Measurements from ENCODE around the gene FAM3B. TPM values are rescaled to one million over a fixed set of nuclear protein-coding genes. Genes with fewer than 3 reads are reported as not detected.
"Not testable (repeated sequence)": the region's sequence is repeated elsewhere in the genome, so short reads cannot be mapped to it uniquely, and the experiment has no call there.

The FAM3B gene
- total RNA-seq, 2 donors from 2014 or later: not detected

DNA sequence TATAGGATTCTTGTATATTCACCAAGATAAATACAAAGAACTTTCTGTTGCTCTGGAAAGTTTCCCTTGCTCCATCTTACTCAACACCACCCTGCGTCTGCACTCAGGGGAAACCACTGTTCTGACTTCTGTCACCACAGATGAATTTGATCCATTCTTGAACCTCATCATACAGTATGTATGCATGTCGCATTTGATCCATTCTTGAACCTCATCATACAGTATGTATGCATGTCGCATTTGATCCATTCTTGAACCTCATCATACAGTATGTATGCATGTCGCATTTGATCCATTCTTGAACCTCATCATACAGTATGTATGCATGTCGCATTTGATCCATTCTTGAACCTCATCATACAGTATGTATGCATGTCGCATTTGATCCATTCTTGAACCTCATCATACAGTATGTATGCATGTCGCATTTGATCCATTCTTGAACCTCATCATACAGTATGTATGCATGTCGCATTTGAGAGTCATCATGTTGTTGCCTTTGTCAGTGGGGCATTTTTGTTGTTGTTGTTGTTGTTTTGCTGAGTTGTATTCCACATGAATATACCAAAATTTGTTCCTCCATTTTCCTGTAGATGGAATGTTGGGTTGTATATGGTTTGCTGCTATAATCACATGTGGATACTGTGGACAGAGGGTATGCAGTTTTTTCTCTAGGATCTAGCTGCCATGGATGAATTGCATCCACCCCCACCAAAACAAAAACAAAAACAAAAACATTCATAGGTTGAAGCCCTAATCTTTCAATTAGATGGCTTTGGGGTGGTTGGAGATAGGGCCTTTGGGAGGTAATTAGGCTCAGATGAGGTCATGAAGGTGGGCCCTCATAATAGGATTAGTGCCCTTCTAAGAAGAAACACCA is 3.1 kb upstream of the FAM3B start:
- ATAC-seq; DNase-seq (ENCODE audit: low spot score in 2 of 2); H3K36me3 Mint-ChIP-seq; H3K27ac Mint-ChIP-seq; H3K9me3 Mint-ChIP-seq: not testable (repeated sequence)

DNA sequence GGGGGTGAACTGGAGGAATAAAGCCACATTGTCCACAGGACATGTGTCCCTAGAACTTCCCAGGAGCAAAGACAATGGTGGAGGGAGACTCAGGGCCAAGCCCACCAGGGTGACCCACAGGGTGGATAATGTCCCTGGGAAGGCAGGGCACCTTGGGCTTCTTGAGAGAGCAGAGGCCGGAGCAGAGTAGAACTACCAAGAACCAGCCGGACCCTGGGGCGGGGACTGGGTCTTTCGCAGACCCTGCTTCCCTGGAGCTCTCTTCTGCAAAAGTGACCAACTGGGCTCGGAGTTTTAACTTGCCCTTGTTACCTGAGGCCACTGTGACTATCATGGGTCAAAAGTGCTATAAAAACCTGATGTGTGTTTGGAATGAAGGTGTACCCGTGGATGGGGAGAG is 875 bp upstream of the FAM3B start:
- Mint-ChIP-seq H3K27ac (no peak overlapping the region), H3K36me3 (no peaks in the 10 kb centered on the region), H3K9me3 (no peaks in the 10 kb centered on the region)
- no peak for DNase-seq (ENCODE audit: low spot score in 2 of 2)
- no peak for ATAC-seq

DNA sequence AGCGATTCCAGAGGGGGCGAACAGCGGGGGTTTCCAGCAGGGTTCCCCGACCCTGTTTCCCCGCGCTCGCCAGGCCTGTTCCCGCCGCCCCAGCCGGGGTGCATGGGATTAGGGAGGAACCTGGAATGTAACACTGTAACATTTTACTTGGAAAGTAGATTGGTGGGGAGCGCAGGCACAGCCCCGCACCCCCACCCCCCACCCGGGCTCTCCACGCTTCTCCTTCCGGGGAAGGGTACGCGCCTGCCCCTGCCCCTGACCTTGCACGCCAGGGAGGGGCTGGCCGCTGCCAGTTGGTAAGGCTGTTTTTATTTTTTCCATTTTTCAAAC is 427 bp downstream of the FAM3B start:
- no peak for ATAC-seq
- no peaks in the 10 kb centered on the region for H3K9me3 Mint-ChIP-seq
- no peaks in the 10 kb centered on the region for H3K36me3 Mint-ChIP-seq

DNA sequence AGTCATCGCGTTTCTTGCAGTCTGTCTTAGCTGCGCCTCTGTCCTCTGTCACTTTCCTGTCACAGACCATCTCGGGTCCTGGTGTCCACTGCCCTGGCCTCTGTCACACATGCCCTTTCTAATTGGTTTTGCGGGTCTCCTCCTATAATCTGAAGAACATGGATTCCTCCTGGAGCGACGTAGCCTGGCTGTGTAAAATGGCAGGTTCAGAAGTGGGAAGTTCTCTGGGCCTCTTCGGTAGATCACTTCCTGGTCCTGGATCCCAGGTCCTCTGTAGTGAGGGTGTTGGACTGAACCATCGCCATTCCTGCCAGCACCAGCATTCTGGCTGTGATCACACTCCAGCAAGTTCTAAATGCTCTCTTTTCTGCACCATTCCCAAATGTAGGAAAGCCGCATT is 857 bp downstream of the FAM3B start:
- no peak for ATAC-seq
- no peak for DNase-seq (ENCODE audit: low spot score in 2 of 2)
- Mint-ChIP-seq H3K27ac (no peak overlapping the region), H3K9me3 (no peaks in the 10 kb centered on the region), H3K36me3 (no peaks in the 10 kb centered on the region)

More for the DNA sequence above, 427 bp downstream of the FAM3B start:
- DNase-seq (ENCODE audit: low spot score in 2 of 2): no peak
- H3K27ac Mint-ChIP-seq: no peak overlapping the region

DNA sequence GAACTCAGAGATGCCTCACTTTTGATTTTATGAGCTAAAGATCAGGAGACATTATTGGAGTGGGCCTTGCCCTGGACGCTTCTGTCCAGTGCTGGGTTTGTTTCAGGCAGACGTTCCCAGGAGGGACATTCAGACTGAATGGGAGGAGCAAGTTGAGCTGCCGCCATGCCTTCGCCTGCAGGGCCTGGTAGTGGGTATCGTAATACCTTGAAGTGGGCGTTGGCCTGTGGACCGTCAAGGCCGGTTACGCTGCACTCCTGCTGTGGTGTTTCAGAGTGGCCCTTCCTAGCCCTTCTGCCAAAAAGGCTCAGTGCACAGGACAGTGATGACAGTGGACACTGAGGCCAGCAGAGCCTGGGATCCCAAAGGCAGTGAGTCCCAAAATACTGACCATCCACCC is 1.6 kb downstream of the FAM3B start:
- Mint-ChIP-seq H3K9me3 (no peaks in the 10 kb centered on the region), H3K36me3 (no peaks in the 10 kb centered on the region), H3K27ac (no peak overlapping the region)
- DNase-seq (ENCODE audit: low spot score in 2 of 2): no peak
- no peak for ATAC-seq

DNA sequence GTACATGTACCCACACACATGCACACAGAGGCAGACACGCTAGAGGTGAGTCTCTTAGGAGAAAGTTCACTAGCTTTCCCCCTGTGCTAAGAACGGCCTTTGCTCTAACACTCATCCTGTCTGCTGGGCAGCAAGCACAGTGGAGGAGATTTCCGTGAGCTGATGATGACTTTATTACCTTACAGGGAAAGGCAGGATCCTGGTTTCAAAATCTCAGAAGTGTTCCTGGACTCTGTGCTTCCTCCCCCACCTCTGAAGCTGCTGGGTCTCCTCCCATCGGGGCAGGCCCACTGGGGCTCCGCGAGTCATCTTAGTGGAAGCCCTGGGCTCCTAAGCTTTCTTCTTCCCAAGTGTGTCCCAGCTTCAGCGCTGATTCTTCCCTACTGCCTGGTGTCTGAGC is 2.7 kb downstream of the FAM3B start:
- Mint-ChIP-seq H3K36me3 (no peaks in the 10 kb centered on the region), H3K9me3 (no peaks in the 10 kb centered on the region), H3K27ac (no peak overlapping the region)
- ATAC-seq: no peak
- DNase-seq (ENCODE audit: low spot score in 2 of 2): no peak

DNA sequence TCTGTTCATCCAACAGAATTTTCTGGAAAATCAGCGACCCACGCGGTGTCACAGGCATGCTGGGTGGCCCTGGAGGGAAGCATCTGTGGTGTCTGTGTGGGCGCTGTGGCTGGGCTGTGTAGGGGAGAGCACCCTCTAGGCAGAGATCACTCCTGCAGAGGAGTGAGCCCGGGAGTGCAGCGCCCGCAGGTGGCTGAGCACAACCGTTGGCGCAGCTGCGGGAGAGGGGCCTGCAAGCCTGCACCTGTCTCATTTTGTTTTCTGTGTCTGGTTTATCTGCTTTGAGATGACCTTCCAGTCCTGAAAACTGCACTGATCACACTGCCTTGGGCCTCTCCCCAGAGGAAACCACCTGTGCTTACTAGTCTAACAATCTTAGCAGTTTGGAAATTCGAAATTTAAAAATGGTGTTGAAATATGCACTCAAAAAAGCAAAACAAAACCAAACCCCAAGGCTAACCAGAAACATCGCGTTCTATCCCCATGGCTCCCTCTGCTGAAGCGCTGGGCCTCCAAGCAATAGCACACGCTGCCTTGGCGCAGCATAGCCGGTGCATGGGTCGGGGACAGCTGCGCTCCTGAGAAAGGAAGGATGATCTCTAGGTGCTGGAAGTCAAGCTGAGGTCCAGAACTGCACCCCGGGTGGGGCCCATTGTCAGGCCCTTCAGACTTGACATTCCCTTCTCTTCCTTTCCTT is 4.8 kb downstream of the FAM3B start:
- H3K9me3 Mint-ChIP-seq: no peaks in the 10 kb centered on the region
- H3K36me3 Mint-ChIP-seq: no peaks in the 10 kb centered on the region
- peak; percentile 55 to 59 for ATAC-seq
- no peak overlapping the region for H3K27ac Mint-ChIP-seq
- no peak for DNase-seq (ENCODE audit: low spot score in 2 of 2)

DNA sequence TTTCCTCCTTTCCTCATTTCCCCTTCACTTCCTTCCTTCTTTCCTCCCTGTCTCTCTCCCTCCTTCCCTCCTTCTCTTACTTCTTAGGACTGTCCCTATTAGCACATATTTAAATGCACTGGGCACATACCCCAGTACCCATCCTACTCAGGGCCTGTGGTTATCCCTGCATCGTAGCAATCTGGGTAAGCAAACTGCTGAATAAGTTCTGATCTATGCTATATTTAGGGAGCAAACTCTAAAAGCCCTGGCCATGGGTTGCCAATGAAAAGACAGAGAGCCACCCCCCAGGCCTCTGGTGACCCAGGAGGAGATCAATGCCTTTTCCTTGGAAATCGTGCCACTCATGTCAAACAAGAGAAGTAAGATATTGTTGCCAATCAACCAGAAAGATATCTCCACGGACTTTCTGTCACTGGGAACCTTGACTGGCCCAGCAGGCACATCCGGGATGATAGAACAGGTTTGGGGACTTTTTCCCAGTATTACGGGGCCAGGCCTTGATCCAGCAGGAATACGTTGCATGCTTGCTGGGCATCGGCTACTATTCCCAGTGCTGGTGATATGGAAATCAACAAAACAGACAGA is 5.4 kb downstream of the FAM3B start:
- DNase-seq (ENCODE audit: low spot score in 2 of 2): no peak
- Mint-ChIP-seq H3K9me3 (no peaks in the 10 kb centered on the region), H3K27ac (peak overlapping the region in 1 of 2 donors; percentile 5), H3K36me3 (no peaks in the 10 kb centered on the region)
- no peak for ATAC-seq

DNA sequence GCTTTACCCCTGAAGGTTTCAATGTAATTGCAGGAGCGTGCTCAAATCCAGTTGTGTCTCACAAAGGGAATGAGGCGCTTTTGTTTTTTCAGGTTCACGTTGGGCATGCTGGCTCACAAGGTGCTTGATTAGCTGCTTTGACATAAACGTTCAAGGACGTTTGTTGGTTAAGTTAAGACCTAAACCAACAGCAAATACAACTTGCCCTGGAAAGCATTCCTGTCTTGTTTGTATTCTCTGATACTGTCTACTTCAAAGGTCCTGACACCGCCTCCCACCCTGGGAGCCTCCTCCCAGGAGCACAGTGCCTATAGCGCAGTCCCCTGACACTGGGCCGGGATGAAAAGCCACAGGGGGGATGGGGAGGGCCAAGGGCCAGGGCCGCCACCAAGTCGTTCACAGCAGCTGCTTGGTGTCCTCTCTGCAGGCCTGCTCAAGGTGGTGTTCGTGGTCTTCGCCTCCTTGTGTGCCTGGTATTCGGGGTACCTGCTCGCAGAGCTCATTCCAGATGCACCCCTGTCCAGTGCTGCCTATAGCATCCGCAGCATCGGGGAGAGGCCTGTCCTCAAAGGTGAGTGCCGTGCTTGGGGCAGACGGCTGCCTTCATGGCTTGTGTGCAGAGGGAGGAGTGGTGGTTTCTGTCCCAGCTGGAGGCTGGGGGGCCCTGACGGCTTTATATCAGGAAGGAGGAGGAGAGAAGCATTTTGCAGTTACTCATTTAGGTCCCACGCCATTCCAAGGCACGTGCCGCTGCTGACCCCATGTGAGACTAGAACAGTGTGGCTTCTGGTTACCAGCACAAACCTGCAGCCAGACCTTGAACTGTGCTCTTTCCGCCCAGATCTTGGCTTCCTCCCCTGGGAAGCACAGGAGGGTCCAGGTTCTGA is 6.1 kb downstream of the FAM3B start:
- Mint-ChIP-seq H3K36me3 (no peaks in the 10 kb centered on the region), H3K27ac (peak overlapping the region in 1 of 2 donors; percentile 63), H3K9me3 (no peaks in the 10 kb centered on the region)
- ATAC-seq: no peak
- no peak for DNase-seq (ENCODE audit: low spot score in 2 of 2)

DNA sequence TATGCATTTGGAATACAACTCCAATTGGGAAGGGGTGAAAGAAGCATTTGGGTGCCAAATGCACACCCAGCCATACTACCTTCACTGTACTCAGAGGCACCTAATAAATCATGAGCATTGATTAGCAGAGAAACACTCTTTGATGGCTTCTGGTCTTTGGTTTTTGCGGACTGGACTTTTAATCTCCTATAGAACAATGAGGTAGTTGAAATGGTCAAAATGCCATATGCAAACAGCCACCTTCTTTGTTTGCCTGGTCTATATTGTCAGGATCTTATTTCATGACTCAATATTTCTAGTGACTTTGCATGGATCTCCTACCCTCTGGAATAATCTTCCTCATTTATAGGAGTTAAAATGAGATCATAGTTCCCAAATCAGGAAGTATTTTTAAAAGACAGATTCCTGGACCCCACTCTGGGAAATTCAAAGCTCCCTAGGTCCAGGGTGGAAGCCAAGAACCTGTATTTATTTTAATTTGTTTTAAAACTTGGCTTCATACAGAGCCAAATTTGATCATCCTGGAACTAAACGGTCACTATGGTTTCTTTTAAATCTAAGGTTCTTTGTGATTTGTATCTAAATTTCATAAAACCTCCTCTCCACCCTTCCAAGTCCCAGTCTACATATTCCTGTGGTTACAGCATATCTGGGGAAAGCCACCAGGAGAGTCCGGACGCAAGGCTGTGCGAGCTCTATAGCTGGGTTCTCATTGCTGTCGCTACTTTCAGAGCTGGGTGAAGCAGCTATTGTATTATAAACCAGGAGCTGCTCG is 8.7 kb downstream of the FAM3B start:
- Mint-ChIP-seq H3K27ac (no peak overlapping the region), H3K9me3 (no peaks in the 10 kb centered on the region), H3K36me3 (no peaks in the 10 kb centered on the region)
- ATAC-seq: no peak
- DNase-seq (ENCODE audit: low spot score in 2 of 2): no peak

DNA sequence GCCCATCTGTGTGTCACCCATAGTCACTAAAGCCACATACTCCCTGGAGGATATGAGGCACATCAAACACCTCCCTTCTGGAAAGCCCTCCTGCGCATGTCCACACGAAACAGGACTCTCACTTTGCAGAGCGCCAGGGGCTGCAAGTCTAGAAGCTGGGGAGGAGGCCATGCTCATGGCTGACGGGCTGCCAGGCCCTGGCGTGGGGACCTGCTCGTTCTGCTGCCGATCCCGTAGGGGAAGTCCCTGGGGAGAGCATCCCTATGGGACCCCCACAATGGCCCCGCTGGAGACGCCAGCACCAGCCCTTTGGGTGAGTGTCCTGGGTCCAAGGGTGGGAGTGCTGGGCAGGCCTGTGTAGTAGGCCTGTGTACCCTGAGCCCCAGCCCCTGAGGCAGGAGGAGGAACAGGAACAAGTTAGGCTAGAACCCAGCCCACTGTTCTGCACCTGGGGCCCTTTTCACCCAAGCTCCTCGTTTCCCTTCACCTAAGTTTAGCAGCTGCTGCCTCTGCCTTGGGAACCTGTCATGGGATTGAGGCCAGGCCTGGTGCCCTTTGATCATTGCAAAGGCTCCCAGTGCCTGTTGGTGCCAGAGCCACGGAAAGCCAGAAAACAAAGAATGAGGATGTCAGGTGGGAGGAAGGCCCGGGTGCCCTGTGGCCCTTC is 9.9 kb downstream of the FAM3B start:
- no peak for DNase-seq (ENCODE audit: low spot score in 2 of 2)
- ATAC-seq: no peak
- no peaks in the 10 kb centered on the region for H3K36me3 Mint-ChIP-seq
- H3K9me3 Mint-ChIP-seq: no peaks in the 10 kb centered on the region
- H3K27ac Mint-ChIP-seq: peak overlapping the region in 1 of 2 donors; percentile 9

DNA sequence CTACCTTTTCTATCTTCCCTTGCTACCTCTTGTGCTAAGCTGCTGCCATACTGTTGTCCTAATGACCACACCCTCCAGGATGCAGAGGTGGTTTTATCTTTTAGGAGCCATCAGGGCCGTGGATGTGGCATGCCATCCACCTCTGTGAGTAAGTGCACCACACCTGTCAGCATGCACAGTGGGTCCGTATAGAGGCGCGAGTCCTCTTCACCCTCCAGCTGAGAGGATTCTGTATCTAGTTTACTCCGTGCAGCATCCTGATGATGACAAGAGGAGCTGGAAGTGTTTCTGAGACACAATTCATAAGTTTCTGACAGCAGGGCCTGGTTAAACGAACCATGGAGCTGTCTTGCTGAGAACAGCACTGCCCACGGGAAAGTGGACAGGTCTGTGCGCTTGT is 11.2 kb downstream of the FAM3B start:
- no peaks in the 10 kb centered on the region for H3K36me3 Mint-ChIP-seq
- no peak overlapping the region for H3K27ac Mint-ChIP-seq
- ATAC-seq: no peak
- no peaks in the 10 kb centered on the region for H3K9me3 Mint-ChIP-seq
- DNase-seq (ENCODE audit: low spot score in 2 of 2): no peak

DNA sequence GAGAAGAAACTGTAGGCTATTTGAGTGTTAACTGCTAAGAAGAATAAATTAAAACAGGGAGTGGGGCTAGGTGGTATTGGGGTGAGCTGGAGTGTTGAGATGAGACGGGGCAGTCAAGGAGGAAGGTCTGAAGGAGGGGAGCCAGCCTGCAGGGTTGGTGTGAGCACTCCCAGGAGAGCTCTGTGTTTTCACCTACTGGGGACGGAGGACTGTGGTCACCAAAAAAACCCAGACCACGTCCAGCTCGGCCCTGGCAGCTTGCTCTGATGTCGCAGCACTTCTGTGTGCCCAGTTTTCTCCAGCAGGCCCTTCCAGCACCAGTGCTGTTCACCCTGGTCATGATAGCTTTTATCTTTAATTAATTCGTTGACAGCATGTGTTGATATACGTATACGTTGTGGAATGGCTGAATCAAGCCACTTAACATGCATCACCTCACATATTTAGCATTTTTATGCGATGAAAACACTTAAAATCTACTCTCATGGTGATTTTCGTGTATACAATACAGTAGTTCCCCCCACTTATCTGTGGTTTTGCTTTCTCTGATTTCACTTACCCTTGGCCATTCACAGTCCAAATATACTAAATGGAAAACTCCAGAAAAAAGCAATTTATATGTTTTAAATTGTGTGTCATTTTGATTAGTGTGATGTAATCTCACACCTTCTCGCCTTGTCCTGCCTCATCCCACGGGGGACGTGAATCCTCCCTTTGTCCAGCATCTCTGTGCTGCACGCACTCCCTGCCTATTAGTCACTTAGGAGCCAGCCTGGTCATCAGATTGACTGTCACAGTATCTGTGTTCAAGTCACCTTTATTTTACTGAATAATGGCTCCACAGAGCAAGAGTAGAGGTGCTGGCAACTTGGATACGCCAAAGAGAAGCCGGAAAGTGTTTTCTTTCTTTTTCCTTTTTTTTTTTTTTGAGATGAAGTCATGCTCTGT is 12.3 kb downstream of the FAM3B start:
- ATAC-seq: no peak
- H3K27ac Mint-ChIP-seq: no peak overlapping the region
- H3K36me3 Mint-ChIP-seq: peaks cover 0 to 7% of the 10 kb centered on the region in 2 donors
- H3K9me3 Mint-ChIP-seq: peaks cover 0 to 6% of the 10 kb centered on the region in 2 donors
- DNase-seq (ENCODE audit: low spot score in 2 of 2): no peak

DNA sequence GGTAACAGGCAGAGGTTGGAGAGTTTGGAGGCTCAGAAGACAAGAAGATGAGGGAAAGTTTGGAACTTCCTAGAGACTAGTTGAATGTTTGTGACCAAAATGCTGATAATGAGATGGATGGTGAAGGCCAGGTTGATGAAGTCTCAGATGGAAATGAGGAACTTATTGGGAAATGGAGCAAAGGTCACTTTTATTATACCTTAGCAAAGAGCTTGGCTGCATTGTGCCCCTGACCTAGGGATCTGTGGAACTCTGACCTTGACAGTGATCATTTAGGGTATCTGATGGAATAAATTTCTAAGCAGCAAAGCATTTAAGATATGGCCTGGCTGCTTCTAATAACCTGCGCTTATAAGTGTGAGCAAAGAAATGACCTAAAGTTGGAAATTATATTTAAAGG is 17.2 kb downstream of the FAM3B start:
- no peak for DNase-seq (ENCODE audit: low spot score in 2 of 2)
- H3K9me3 Mint-ChIP-seq: peaks cover 0 to 6% of the 10 kb centered on the region in 2 donors
- no peak for ATAC-seq
- H3K27ac Mint-ChIP-seq: no peak overlapping the region
- peaks cover 0 to 8% of the 10 kb centered on the region in 2 donors for H3K36me3 Mint-ChIP-seq

DNA sequence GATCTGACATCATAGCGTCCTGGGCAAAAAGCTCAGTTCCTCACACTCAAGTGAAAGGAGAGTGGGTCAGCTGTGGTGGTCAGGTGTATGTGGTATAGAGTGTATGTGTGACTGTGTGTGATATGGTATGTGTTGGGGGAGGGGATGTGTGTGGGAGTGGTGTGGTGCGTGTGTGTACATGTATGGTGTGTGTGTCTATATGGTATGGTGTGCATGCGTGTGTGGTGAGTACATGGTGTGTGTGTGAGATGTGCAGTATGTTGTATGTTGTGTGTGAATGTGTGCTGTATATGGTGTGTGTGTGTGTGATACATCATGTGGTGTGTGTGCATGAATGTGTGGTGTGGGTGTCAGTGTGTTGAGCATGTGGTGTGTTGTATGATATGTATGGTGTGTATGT is 20.9 kb downstream of the FAM3B start:
- peaks cover 6 to 9% of the 10 kb centered on the region in 2 donors for H3K9me3 Mint-ChIP-seq
- H3K27ac Mint-ChIP-seq: no peak overlapping the region
- ATAC-seq (no peak), DNase-seq (ENCODE audit: low spot score in 2 of 2) (no peak)
- H3K36me3 Mint-ChIP-seq: peaks cover 6 to 8% of the 10 kb centered on the region in 2 donors

Measured in activated naive CD4-positive, alpha-beta T cell treated with anti-CD3 and anti-CD28 coated beads, Interleukin-2, amount 50 U/mL, for 72 hours (primary cell).